Mesenteric fat pad (tissue), 1 donor: ENCODE results near the gene FAM200B. TPM values are rescaled to one million over a fixed set of nuclear protein-coding genes. Genes with fewer than 3 reads are reported as not detected.

Experiments
- DNase-seq: peaks from one replicate; pipeline ENCODE4 v3.0.0-alpha.2; 2020; ENCODE audit warnings: low spot score
- long read RNA-seq: library from polyadenylated mRNA; unstranded; transcript quantifications from one replicate; pipeline ENCODE4 v2.0.0, GENCODE V29; 2020
- total RNA-seq: library from RNA; stranded (reverse); fragmentation: NEBNext Ultra II Directional; extraction: Animal tissue kit (Norgen Biotek cat#: 25700); gene quantifications from one replicate; pipeline ENCODE4 v1.2.1, GENCODE V29; 2021
- donor health status: DM: yes; HTN: yes; CAD: no.

Gene FAM200B
- total RNA-seq, result 32.9 TPM
- long read RNA-seq, full-length matches to known transcripts, result 7 of 9 reads
- long read RNA-seq, partial matches to known transcripts, result 1 of 9 reads
- long read RNA-seq, other reads (novel, unspliced or antisense), result 1 of 9 reads

- DNase-seq, result peak; percentile 100
Observed at GRCh38 chr4:15681372-15682241, at the start of gene FAM200B. Gene FAM200B, plus strand, starts transcription at chr4:15681827. Its CDS starts 5,151 bp downstream, at chr4:15686978.

GRCh38 chr4:15636818-15637217 lies 44.8 kb upstream of the FAM200B start:
- no peak for DNase-seq

GRCh38 chr4:15638418-15638817 lies 43.2 kb upstream of the FAM200B start:
- DNase-seq, result no peak

GRCh38 chr4:15648600-15648999 lies 33.0 kb upstream of the FAM200B start:
- no peak for DNase-seq

- DNase-seq, result no peak
Observed at GRCh38 chr4:15649914-15650545, 31.6 kb upstream of the FAM200B start.

GRCh38 chr4:15651676-15652075 lies 30.0 kb upstream of the FAM200B start:
- DNase-seq, result no peak

GRCh38 chr4:15652191-15652590 lies 29.4 kb upstream of the FAM200B start:
- no peak for DNase-seq

GRCh38 chr4:15652841-15653240 lies 28.8 kb upstream of the FAM200B start:
- no peak for DNase-seq

- DNase-seq, result no peak
Observed at GRCh38 chr4:15653420-15653819, 28.2 kb upstream of the FAM200B start.

GRCh38 chr4:15653864-15654592 lies 27.6 kb upstream of the FAM200B start:
- no peak for DNase-seq

GRCh38 chr4:15654593-15655222 lies 26.9 kb upstream of the FAM200B start:
- DNase-seq, result peak; percentile 91

- DNase-seq, result peak; percentile 93
Observed at GRCh38 chr4:15655223-15656037, 26.2 kb upstream of the FAM200B start, which contains the start of gene FBXL5. Gene FBXL5, minus strand, starts transcription at chr4:15655357. Its CDS starts 70 bp downstream, at chr4:15655287.

- no peak for DNase-seq
Observed at GRCh38 chr4:15656038-15656470, 25.6 kb upstream of the FAM200B start.

GRCh38 chr4:15657366-15657765 lies 24.3 kb upstream of the FAM200B start:
- DNase-seq, result no peak

- DNase-seq, result no peak
Observed at GRCh38 chr4:15658136-15658770, 23.4 kb upstream of the FAM200B start.

- DNase-seq, result no peak
Observed at GRCh38 chr4:15658781-15659180, 22.8 kb upstream of the FAM200B start.

GRCh38 chr4:15659768-15660570 lies 21.7 kb upstream of the FAM200B start:
- no peak for DNase-seq

GRCh38 chr4:15665753-15666365 lies 15.8 kb upstream of the FAM200B start:
- no peak for DNase-seq
